HG02763 (cell line): ENCODE results near the gene JAKMIP1.

Experiments used
- ATAC-seq: cut with Tn5 transposase; IDR thresholded peaks from one replicate; pipeline ENCODE4 v1.9.1; 2021; ENCODE audit warnings: mild to moderate bottlenecking, moderate library complexity; ENCODE audit not compliant: unreplicated experiment

JAKMIP1 gene

DNA sequence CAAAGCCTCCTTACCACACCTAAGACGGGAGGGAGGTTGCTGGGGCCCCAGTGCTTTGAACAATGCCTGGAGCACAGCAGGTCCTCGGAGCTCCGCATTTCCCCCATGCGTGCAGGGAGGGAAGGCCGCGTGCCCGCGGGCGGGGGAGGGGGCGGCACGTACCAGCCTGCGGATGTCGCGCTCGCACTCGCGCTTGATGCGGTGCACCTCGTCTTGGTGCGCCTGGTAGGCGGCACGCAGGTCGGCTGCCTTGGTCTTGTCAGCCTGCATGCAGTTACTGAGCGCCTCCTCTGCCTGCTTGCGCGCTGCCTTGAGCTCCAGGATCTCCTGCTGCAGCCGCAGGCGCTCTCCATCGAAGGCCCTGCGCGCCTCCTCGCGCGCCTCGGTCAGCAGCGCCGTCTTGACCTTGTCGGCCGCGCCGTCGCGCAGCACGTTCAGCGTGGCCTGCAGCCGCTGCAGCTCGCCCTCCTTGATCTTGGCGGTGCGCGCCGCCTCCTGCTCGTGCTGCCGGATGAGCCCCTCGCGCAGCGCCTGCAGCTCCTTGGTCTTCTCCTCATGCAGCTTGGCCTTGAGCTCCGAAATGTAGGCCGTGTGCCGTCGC is 94.9 kb downstream of the JAKMIP1 start:
- no peak for ATAC-seq

DNA sequence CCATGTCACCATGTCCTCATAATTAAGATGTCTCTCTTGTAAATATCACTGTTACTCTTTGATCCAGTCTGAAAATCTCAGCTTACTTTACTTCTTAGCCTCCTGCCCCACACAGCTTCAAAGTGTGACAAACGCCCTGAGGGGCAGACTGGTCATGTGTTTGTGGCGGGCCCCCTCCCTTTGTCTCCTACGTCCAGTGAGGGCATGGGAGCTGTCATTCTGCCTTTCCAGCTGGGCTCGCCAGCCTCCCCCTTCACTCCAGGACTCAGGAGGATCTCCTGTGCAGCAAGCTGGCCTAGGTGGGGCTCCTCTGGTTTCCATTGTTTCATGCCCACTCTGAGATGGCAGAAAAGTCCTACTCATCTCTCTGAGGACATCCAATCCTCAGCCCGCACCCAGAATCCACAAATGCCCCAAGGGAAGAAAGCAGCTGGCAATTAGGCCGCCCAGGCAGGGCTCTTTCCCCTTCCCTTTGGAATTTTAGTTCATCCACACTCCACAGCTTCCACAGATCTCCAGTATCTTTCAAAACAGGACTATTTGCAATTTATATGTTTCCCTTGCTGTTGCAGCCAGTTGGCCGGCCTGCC is 95.7 kb downstream of the JAKMIP1 start:
- no peak for ATAC-seq

DNA sequence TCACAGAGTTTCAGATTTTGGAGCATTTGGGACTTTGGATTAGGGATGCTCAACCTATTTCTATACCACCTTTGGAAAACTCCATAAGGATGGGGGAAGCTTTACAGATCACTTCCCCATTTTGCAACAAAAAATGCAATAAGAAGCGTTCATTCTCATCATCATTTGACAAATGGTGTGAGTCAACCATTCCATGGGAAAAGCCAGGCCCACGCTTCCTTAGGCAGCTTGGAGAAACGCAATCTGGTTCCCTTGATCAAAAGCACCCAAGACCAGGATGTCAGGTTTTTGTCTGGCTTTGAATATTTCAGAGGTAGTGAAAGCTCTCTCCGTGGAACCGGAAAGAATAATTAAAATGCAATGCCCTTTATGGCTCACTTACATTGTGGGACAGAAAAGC is 102.8 kb downstream of the JAKMIP1 start:
- no peak for ATAC-seq

DNA sequence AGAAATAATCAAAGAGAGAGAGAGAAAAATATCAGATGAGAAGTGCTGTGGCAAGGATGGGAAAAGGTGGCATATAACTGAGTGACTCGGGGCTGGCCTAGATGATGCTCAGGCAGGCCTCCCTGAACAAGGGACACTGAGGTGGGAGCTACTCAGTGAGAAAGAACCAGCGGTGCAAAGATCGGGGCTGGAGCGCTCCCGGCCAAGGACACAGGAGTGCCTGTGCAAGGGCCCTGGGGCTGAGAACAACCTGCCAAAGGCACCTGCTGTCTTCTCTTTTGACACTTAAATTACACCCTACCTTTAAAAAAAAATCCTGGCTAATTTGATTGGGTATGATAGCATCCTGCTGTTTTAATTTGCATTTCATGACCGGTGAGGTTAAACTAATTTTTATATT is 104.5 kb downstream of the JAKMIP1 start:
- ATAC-seq = no peak

DNA sequence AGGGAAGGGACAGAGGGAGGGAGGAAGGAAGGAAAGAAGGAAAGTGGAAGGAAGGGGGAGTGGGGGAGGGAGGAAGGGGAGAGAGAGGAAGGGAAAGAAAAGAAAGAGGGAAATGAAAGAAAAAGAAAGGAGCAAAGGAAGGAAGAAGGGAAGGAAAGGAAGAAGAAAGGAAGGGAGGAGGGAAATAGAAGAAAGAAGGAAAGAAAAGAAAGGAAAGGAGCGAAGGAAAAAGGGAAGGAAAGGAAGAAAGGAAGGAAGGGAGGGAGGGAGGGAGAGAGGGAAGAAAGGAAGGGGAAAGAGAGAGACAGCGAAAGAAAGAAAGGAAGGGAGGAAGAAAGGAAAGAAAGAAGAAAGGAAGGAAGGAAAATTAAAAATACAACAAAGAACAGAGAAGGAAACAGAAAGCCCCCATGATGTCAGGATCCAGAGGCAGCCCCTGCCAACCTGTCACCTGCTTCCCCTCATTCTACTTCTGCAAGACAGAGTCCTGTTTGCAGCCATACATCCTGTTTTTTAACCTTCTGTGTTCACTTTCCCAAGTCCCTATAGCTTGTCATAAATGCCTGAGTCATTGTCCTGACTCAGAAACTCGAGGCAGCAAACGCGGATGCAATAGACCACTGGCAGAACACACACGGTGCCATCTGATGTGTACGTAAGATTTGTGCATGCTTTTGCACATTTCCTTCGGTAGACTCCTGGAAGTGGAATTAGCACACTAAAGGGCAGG is 105.2 kb downstream of the JAKMIP1 start:
- ATAC-seq = no peak

DNA sequence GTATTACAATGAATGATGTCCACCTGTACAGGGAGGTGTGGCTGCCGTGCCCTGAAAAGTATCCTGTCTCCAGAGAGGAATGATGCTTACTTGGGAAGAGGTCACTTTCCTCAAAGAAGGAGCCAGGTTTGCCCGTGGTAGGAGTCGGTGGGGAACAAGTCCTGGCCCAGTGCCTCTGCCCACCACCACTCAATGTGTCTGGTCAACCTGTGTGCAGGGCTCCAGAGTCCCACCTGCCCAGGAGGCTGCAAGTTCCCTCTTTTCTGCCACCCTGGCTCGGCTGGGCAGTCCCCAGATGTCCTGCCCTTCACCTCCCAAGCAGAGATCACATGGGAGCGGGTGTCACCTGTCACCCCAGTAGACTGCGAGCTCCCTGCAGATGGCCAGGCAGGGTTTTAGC is 106.7 kb downstream of the JAKMIP1 start:
- no peak for ATAC-seq

DNA sequence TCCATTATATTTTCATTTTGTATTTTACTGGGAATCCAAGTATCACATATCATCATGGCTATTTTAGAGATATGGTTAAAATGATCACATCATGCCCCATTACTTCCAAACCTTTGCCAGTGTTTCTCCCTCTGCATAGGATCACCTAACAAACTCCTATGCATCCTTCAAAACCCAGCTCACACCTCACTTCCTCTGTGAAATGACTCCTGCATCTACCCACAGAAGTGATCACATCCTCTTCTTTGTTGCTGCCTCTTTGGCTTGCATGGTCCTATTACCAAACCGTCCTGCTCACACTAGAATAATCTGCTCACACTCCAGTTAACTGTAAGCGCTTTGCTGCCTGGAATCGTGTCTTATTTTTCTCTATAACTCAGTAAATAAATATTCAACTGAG is 107.4 kb downstream of the JAKMIP1 start:
- no peak for ATAC-seq

DNA sequence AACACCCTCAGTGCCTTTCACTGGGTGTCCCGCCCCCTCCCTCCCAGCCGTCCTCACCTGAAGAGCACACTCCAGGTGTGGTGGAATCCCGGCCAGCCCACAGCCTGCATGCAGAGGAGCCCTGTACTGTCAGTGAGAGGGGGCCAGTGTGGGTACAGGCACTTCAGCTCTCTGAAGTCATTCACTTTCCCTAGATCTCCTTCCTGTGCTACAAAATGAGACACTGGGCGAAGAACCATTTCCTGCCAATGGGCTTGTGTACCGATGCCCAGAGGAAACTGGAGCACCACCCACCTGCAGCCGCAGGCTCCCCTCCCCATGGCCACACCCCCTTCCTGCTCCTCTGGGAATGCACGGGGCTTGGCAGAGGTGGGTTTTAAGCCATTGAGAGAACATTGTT is 108.2 kb downstream of the JAKMIP1 start:
- ATAC-seq = no peak

DNA sequence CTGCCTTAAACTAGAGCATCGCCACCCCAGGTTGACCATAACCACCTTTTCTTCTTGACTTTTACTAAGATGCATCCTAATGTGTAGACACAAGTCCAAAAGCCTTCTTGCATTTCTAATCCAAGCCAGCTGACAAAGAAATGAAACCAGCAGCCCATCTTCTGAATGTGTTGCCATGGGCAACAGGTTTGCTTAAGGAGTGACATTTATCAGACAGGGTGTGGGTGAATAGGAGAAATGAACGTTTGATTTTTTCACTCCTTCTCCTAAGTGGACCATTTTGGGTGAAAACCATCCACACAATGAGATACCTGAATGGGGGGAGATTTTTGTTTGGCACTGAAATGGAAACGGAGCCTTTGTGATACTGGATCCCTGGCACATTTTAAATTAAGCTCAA is 109.4 kb downstream of the JAKMIP1 start:
- ATAC-seq = no peak

DNA sequence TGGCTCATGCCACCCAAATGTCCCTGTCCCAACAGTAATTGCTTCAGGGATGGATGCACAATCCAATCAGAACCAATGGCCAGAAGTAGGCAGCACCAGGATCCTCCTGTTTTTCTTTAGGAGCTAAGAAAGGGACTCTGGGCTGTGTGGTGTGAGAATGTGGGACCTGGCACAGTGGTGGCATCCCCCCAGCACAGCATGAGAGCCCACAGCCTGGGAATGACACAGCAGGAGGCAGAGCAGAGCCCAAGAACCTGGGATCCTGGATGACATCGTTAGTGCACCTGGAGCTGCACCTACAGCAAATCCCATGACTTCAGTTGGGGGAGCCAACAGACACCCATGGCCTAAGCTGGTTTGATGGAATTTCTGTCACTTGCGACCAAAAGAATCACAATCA is 111.4 kb downstream of the JAKMIP1 start:
- no peak for ATAC-seq

DNA sequence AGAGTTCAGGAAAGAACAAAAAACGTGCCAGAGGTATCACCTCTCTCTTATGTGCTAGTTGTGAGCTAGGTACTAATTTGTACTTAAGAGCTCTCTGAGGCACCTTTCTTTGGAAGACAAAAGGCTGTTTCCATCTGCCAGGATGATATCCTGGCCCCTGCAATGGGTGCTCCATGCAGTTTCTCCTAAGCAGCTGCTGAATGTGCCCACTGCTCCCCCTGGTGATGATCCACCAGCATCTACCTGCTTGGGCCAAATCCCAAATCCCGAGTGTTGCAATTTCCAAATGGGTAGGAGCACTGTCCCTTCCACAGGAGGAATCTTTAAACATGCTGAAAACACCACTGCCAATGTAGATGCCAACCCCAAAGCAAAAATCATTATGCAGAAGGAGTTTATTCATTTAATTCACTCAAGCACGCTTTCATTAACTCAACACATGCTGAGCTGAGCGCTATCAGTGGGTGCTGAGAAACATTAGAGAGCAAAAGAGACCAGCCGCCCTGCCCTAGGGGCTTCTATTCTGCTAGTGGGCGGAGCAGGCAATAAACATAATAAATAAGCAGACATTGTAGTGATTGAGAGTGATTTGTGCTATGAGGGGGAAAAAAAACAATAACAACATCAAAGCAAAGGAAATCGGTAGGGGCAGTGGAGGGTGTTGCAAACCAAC is 112.5 kb downstream of the JAKMIP1 start:
- ATAC-seq = no peak

DNA sequence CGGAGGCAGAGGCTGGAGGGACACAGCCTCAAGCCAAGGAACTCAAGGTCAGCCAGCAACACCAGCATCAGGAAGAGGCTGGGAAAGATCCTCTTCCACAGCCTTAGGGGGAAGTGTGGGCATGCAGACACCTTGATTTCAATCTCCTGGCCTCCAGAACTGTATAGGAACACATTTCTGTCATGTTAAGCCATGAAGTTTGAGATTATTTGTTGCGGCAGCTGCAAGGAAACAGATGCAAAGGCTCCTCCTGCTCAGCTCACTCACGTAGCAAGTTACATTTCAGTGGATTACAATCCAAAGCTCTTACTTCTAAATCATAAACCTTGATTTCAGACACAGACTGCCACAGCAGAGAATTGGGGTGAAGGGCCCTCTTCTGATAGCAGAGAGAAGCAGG is 113.5 kb downstream of the JAKMIP1 start:
- ATAC-seq = no peak

DNA sequence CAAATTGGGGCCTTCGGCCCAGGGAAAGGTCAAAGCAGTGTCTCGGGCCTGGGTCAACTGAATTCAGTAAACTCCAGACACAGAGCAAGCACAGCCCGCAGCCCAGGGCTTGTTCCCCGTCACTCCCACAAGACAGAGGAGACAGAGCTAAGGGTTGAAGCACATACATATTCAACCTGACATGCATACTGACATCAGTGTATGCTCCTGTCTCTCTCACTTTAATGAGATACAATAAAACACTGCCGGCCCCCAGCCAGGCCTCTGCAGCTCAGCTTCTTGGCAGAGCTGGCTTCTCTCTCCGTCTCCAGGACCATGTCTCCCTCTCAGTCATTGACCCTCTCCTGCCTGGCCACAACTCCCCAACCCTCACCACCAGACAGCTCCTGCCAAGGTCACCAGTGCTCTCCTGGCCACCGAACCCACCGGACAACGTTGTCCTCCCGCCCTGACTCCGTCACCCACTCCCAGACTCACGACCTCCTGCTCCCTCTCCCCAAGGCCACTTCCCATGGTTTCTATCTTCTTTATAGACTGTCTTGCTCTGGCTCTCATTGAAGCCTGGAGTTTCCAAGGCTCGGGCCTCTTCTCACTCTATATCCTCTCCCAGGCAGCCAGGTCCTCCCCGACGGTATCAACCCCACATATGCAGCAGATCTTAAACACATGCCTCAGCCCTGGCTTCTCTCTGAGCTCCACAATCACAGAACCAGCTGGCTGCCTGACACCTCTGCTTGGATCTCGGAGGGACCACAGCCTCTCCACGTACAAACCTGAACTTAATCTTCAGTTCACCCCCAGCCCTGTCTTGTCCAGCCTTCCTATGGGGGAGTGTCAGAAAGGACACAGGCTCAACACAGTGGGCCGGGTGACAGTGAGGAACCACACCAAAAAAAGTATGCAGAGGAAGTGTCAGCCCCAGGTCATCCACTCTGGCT is 114.4 kb downstream of the JAKMIP1 start:
- ATAC-seq = no peak

DNA sequence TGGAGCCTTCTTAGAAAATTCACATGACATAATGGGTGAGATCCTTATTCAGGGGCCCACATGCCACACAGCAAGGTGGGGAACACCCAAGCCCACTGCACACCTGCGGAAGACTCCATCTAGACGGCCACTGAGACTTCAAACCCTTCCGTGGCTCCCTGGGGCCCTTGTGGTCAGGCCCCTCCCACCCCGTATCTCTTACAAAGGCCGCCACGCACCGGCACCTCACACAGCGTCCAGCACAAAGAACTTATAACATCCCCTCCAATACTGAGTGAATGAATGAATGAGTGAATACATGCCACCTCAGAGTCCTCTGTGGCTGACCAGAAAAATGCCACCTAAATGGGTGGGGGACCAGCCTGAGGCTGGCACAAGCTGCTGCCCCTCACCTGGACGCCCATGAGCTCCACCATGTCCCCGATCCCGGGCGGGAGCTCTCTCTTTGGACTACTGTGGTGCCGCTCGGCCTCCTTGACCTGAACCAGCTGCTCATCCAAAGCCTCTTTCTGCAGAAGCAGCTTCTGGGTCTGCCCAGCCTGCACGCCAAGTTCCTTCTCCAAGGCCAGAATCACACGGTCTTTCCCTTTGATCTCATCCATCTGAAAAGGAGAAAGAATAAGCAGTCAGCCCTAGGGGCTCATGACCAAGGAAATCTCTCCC is 115.2 kb downstream of the JAKMIP1 start:
- no peak for ATAC-seq

DNA sequence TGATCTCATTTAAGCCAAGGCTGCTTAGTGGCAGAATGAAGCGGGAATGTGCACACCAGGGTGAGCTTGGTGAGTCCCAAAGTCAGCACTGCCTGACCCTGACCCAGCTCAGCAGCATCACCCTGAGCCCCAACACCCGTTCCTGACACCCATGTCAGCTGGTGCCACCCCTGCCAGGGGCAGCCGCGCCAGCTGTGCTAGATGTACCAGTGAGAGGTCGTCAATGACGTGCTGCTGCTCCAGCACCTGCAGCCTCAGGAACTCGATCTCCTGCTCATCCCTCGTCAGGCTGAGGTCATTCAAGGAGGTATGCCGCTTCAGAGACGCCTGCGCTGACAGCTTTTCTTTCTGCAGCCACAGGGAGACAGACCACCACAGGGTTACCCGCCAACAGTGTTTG is 120.4 kb downstream of the JAKMIP1 start:
- no peak for ATAC-seq

DNA sequence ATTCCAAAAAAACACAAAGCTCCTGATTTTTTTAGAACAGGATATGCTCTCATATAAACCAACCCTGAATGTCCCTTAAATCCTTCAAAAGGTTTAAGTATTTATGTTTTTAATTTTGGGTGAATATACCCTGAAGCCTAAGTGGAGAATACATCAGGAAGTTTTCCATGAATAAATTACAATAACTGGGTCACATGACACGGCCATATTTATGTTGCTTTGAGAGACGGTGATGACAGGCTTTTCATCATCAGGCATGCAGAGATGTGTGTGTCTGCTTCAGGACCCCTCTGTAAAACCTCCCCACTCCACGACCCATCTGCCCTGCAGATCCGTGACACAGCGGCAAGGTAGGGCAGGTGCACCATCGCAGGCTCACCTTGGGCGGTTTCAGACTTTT is 121.8 kb downstream of the JAKMIP1 start:
- no peak for ATAC-seq

DNA sequence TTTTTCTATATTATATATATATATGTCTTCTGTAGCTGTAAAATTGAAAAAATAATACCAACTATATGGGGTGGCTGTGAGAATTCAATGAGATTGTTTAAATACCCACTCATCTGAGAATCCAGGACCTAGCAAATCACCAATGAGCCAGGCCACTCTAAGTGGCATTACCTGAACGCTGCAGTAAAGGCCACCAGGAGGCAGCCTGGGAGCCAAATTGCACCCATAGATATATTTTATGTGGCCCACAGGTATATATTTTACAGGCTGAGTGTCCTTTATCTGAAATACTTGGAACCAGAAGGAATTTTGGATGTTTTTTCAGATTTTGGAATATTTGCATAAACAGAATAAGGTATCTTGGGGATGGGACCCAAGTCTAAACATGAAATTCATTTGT is 124.0 kb downstream of the JAKMIP1 start:
- ATAC-seq = no peak

DNA sequence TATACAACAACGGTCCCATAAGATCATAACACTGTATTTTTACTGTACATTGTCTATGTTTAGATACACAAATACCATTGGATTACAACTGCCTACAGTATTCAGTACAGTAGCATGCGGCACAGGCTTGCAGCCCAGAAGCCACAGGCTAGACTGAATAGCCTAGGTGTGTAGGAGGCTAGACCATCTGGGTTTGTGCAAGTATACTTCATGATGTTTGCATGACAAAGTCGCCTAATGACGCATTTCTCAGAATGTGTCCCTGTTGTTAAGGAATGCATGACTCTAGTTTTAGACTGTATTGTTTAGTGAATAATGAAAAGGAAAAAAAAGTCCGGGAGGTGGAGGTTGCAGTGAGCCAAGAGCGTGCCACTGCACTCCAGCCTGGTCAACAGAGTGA is 125.6 kb downstream of the JAKMIP1 start:
- ATAC-seq = no peak

DNA sequence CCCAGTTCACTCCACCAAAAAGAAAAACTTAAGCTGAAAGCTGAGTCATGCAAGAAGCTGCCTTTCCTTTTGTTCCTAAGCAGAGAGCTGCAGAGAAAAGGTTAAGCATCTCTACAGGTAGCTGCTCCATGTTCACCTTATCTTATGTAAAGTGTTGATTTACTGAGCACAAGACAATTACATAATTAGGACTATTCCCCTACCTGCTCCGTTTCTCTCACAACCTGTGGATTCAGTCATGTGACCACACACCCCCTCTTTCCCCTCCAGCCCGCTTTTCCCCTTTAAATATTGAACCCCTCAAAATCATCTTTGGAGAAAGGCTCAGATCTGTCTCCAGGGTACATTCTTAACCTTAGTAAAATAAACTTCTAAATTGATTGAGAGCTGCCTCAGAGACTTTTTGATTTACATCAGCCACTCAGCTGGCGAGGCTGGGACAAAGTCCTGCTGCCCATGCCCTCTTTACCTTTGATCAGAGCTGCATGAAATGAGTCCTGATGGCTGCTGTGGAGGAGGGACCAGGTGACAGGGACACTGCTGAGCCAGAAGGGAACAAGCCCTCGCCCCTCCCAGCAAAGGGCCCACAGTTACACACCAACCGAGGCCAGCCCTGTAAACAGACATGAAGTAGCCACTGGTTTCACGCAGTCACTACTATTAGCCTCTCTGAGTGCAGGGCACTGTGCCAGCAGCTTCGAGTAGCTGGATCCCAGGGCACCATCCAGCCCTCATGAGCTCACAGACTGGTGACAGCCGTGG is 128.2 kb downstream of the JAKMIP1 start:
- no peak for ATAC-seq
